Loucy (cell line): Measurements from ENCODE around the gene SNCAIP.

Experiments
- H2AFZ ChIP-seq: fragments of 200-600 bp; sonication (generic); 2 replicates; pipeline ENCODE4 v1.6.0; 2016; ENCODE audit warnings: antibody characterized with exemption, mild to moderate bottlenecking, low read length, moderate library complexity
- H3F3A ChIP-seq: fragments of 200-600 bp; 2 replicates; pipeline ENCODE4 v1.6.0; 2016; ENCODE audit warnings: antibody characterized with exemption, low read depth, mild to moderate bottlenecking
- H3K27me3 ChIP-seq: fragments of 200-600 bp; sonication (generic); 2 replicates; pipeline ENCODE4 v1.6.1; 2014; ENCODE audit warnings: low read length, mild to moderate bottlenecking; ENCODE audit not compliant: insufficient read depth, poor library complexity, severe bottlenecking
- H3K36me3 ChIP-seq: fragments of 200-600 bp; sonication (generic); 2 replicates; pipeline ENCODE4 v1.6.1; 2016; ENCODE audit warnings: low read length; ENCODE audit not compliant: insufficient read depth
- H3K4me1 ChIP-seq: fragments of 200-600 bp; sonication (generic); 2 replicates; pipeline ENCODE4 v1.5.1; 2014; ENCODE audit warnings: low read length, mild to moderate bottlenecking; ENCODE audit not compliant: insufficient read depth, poor library complexity, severe bottlenecking
- H3K4me2 ChIP-seq: fragments of 200-600 bp; sonication (generic); 2 replicates; pipeline ENCODE4 v1.6.0; 2014; ENCODE audit warnings: antibody characterized with exemption, low read length, low read depth, mild to moderate bottlenecking; ENCODE audit not compliant: poor library complexity, severe bottlenecking
- H3K4me3 ChIP-seq: fragments of 200-600 bp; sonication (generic); 2 replicates; pipeline ENCODE4 v1.5.1; 2014; ENCODE audit warnings: low read length, mild to moderate bottlenecking, mixed read lengths; ENCODE audit not compliant: poor library complexity, severe bottlenecking
- H3K79me2 ChIP-seq: fragments of 200-600 bp; sonication (generic); 2 replicates; pipeline ENCODE4 v1.6.1; 2014; ENCODE audit warnings: low read length; ENCODE audit not compliant: insufficient read depth
- H3K9ac ChIP-seq: fragments of 200-600 bp; sonication (generic); 2 replicates; pipeline ENCODE4 v1.6.0; 2014; ENCODE audit warnings: mild to moderate bottlenecking, low read depth, low read length, moderate library complexity; ENCODE audit not compliant: poor library complexity, severe bottlenecking
- H3K9me2 ChIP-seq: fragments of 200-600 bp; sonication (generic); replicated peaks from 2 replicates; pipeline ENCODE4 v1.6.1; 2016; ENCODE audit warnings: low read depth, low read length, mixed read lengths
- H3K9me3 ChIP-seq: fragments of 200-600 bp; sonication (generic); 2 replicates; pipeline ENCODE4 v1.6.1; 2014; ENCODE audit warnings: mild to moderate bottlenecking, antibody characterized with exemption, low read length, low read depth; ENCODE audit not compliant: insufficient read depth
- H4K20me1 ChIP-seq: fragments of 200-600 bp; sonication (generic); 2 replicates; pipeline ENCODE4 v1.6.0; 2014; ENCODE audit warnings: antibody characterized with exemption, low read length, mild to moderate bottlenecking; ENCODE audit not compliant: insufficient read depth, poor library complexity, severe bottlenecking
- CTCF ChIP-seq: fragments of 200-600 bp; sonication (generic); conservative IDR thresholded peaks from 2 replicates; pipeline ENCODE4 v1.5.1; 2014; ENCODE audit warnings: mild to moderate bottlenecking, antibody characterized with exemption, low read length
- EZH2phosphoT487 ChIP-seq: fragments of 200-600 bp; IDR thresholded peaks from 2 replicates; pipeline ENCODE4 v1.6.1; 2018; ENCODE audit warnings: antibody characterized with exemption, mild to moderate bottlenecking, moderate library complexity, borderline replicate concordance

Gene SNCAIP

DNA sequence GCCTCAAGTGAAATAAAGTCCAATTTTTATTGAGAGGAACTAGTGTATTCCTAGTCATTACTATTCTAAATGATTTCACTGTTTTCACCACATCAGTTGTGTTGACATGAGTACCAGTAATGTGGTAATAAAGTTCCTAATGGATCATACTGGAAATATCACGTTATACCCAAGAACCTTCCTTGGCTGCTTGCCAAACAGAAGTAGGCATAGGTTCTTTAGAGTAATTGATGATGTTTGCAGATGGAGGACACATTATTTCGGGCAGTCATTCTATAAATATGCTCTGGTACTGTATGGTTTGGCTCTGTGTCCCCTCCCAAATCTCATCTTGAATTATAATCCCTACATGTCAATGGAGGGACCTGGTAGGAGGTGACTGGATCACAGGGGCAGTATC is 15.1 kb downstream of the SNCAIP start:
- Histone ChIP-seq H3K4me3 (no peak overlapping the region), H3K9me2 (no peaks in the 10 kb centered on the region), H3K9me3 (no peaks in the 10 kb centered on the region), H3K79me2 (no peaks in the 10 kb centered on the region), H2AFZ (no peak overlapping the region), H4K20me1 (no peaks in the 10 kb centered on the region), H3K27me3 (no peaks in the 10 kb centered on the region), H3K4me2 (no peak overlapping the region), H3K36me3 (no peaks in the 10 kb centered on the region), H3K4me1 (no peaks in the 10 kb centered on the region), H3F3A (no peaks in the 10 kb centered on the region), H3K9ac (no peak overlapping the region)
- TF ChIP-seq EZH2phosphoT487 (no peak), CTCF (no peak)

GRCh38 chr5:122330881-122331280 is 18.8 kb downstream of the SNCAIP start:
- Histone ChIP-seq H3K4me3 (no peak overlapping the region), H3K9me3 (no peaks in the 10 kb centered on the region), H3K9me2 (no peaks in the 10 kb centered on the region), H3K9ac (no peak overlapping the region), H3F3A (no peaks in the 10 kb centered on the region), H3K4me1 (no peaks in the 10 kb centered on the region), H2AFZ (no peak overlapping the region), H3K36me3 (no peaks in the 10 kb centered on the region), H4K20me1 (no peaks in the 10 kb centered on the region), H3K79me2 (no peaks in the 10 kb centered on the region), H3K4me2 (no peak overlapping the region), H3K27me3 (no peaks in the 10 kb centered on the region)
- no peak for TF ChIP-seq CTCF
- TF ChIP-seq EZH2phosphoT487, result no peak

GRCh38 chr5:122332599-122333555 is 20.8 kb downstream of the SNCAIP start:
- no peaks in the 10 kb centered on the region for H3K4me1 ChIP-seq
- H3K9me3 ChIP-seq, result no peaks in the 10 kb centered on the region
- H3K27me3 ChIP-seq, result no peaks in the 10 kb centered on the region
- no peaks in the 10 kb centered on the region for H4K20me1 ChIP-seq
- H3F3A ChIP-seq, result no peaks in the 10 kb centered on the region
- no peaks in the 10 kb centered on the region for H3K9me2 ChIP-seq
- H3K36me3 ChIP-seq, result no peaks in the 10 kb centered on the region
- no peak overlapping the region for H3K4me3 ChIP-seq
- no peak overlapping the region for H3K4me2 ChIP-seq
- H3K9ac ChIP-seq, result no peak overlapping the region
- TF ChIP-seq EZH2phosphoT487, result no peak
- TF ChIP-seq CTCF, result no peak
- H3K79me2 ChIP-seq, result no peaks in the 10 kb centered on the region
- H2AFZ ChIP-seq, result no peak overlapping the region
